ENCODE measurements around the gene ZNF320.
"Not testable (repeated sequence)": the region's sequence is repeated elsewhere in the genome, so short reads cannot be mapped to it uniquely, and the experiment has no call there.

ZNF320 gene

DNA sequence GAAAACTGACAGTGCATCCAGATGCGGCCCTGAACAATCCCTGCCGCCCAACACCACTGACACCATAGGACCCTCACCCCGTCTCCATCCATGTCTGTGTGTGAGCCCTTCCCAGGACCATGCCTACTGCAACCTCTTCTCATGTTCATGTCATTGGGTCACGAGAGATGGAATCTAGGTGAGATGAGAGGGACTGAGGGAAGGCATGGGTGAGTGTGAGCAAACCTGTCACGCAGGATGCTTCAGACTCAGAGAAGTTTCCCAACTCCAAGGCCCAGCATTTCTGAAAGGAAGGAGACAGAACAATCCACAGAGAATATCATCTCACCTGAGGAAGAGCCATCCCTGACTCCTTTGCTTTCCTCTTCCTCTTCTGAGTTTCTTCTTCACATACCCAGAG is 20.1 kb upstream of the ZNF320 start:
- DNase-seq, result no peak

DNA sequence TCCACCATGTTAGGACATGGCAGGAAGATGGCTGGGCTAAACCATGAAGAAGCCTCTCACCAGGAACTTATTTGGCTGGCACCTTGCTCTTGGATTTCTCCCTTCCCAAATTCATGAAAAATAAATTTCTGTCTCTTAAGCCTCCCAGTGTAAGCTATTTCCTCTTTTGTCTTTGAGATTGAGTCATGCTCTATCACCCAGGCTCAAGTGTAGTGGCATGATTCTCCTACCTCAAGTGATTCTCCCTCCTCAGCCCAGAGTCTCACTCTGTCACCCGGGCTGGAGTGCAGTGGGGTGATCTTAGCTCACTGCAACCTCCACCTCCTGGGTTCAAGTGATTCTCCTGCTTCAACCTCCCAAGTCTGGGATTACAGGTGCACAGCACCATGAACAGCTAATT is 13.2 kb upstream of the ZNF320 start:
- no peak for DNase-seq

DNA sequence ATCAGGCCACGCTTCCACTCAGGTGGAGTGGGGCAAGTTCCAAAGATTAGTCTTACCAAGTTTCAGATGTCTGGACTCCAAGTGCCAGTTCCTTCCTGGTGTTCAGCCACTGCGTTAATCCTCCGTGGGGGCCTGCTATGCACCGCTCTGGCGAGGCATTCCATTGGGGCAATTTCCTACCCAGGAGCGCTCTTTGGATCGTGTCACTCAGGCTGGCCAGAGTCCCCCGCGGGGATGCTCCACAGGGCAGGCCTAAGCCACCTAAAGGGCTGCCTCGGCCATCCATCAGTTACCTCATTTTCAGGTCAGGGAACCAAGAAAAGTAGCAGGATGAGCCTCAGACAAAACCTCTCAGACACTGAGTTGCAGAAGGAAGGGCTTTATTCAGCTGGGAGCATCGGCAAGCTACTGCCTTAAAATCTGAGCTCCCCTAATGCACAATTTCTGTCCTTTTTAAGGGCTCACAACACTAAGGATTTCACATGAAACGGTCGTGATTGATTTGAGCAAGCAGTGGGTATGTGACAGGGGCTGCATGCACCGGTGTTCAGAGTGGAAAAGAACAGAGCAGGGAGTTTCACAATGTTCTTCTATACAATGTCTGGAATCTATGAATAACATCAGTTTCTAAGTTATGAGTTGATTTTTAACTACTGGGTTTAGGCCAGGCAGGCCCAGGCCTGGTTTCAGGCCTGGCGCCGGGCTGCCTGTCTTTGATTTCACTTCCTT is 6.8 kb upstream of the ZNF320 start:
- DNase-seq, result not testable (repeated sequence)

DNA sequence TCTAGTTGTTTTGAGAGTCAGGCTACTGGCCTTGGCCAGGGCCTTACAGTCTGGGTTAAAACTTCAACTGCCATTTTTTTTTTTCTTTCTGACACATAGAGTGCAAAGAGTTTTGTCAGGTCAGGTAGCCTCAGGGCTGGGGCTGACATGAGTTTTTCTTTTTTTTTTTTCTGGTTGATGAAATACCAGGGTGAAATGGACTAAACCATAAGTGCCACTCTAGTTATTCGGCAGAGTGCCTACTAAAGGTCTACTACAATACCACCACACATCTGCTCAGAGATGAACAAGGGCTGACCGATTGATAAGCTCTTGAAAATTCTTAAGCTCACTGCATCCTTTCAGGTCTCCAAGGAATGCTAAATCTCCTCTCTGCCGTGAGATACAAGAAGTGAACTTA is 4.4 kb upstream of the ZNF320 start:
- no peak for DNase-seq

DNA sequence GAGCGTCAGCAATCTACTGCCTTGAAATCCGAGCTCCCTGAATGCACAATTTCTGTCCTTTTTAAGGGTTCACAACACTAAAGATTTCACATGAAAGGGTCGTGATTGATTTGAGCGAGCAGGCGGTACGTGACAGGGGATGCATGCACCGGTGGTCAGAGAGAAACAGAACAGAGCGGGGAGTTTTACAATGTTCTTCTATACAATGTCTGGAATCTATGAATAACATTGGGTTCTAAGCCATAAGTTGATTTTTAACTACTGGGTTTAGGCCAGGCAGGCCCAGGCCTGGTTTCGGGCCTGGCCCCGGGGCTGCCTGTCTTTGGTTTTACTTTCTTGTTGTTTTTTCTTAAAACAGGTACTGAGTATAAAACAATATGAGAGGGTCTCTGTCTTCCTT is 1.2 kb upstream of the ZNF320 start:
- not testable (repeated sequence) for DNase-seq

DNA sequence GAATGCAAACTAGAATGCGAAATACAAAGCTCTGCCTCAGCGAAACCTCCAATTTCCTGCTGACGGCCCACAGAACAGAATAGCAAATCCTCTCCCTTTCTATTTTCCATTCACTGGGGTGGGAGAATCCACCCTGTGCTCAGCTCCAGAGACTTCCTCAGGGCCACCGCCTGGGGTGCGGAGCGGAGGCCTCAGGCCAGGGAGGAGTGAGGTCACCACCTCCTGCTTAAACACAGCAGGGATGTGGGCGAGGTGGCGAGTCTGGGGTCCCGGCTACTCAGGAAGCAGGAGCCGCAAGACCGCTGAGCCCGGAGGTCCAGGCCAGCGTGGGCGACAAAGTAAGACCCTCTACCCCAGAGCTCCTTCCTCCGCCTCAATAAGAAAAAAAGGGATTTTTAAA is 666 bp upstream of the ZNF320 start:
- DNase-seq, result no peak

DNA sequence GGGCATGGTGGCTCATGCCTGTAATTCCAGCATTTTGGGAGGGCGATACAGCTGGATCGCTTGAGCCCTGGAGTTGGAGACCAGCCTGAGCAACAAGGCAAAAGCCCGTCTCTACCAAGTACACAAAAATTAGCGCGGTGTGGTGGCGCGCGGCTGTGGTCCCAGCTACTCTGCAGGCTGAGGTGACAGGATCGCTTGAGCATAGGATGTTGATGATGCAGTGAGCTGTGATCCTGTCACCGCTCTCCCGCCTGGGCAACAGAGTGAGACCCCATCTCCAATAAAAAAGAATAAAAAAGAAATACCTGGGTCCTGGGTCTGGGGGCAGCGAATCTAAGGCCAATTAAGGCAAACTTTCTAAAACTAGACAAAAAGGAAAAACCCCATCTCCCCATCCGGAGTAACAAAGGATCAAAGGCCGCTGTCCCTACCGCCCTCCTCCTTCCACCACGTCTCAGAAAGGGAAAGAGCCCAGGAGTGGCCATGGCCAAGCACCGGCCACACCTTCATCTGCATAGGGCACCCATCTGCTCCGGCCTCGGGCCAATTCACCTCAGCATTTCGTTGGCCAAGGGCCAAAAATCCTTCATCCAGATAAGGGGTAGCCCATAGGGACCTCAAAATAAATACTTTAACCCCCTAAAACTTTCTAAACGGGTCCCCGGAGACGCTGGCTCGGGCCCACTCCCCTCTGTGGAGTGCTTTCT is 851 bp downstream of the ZNF320 start:
- no peak for DNase-seq

DNA sequence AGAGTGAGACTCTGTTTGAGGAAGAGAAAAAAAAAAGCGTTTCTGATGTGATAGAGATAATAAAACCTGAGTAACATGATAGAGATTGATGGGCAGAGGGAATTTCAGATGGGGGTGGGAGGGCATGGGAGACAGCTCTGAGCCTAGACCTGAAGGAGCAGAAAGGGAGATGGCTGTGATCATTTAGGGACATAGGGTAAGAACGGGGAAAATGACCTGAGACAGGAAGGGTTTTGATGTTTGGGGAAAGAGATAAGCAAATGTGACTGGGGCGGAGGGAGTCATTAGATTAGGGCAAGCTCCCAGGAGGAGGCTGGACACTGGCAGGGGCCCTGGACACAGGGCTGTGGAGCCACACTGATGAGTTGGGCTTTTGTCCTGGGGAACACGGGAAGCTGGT is 6.1 kb downstream of the ZNF320 start:
- DNase-seq, result no peak

DNA sequence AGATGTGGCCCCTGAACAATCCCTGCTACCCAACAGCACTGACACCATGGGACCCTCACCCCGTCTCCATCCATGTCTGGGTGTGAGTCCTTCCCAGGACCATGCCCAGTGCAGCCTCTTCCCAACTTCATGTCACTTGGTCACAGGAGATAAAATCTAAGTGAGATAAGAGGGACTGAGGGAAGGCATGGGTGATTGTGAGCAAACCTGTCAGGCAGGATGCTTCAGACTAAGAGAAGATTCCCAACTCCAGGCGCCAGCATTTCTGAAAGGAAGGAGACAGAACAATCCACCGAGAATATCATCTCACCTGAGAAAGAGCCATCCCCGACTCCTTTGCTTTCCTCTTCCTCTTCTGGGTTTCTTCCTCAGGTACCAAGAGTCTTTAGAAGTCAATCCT is 7.5 kb downstream of the ZNF320 start:
- DNase-seq, result no peak

DNA sequence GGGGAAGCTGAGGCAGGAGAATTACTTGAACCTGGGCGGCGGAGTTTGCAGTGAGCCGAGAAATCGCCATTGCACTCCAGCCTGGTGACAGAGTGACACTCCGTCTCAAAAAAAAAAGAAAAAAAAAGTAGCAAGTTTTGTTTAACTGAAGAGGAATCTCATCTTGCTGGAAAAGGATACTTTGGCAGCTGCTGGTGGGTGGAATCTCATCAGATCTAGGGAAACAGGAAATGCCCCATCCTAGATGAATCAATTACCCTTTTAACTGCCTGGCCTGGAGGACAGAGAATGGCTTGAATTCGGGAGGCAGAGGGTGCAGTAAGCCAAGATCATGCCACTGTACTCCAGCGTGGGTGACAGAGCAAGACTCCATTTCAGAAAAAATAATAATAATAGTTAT is 8.4 kb downstream of the ZNF320 start:
- DNase-seq, result no peak

DNA sequence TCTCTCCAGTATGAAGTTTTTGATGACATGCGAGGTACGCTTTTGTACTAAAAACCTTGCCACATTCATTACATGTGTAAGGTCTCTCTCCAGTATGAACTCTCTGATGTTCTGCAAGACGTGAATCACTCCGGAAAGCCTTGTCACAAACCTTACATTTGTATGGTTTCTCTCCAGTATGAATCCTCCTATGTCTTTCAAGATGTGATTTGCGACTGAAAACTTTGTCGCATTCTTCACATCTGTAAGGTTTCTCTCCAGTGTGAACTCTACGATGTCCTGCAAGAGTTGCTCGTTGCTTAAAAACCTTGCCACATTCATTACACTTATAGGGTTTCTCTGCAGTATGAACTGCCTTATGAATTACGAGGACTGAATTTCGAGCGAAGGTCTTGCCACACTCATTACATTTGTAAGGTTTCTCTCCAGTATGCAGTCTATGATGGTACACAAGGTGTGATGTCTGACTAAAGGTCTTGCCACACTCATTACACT is 16.5 kb downstream of the ZNF320 start:
- DNase-seq, result no peak

DNA sequence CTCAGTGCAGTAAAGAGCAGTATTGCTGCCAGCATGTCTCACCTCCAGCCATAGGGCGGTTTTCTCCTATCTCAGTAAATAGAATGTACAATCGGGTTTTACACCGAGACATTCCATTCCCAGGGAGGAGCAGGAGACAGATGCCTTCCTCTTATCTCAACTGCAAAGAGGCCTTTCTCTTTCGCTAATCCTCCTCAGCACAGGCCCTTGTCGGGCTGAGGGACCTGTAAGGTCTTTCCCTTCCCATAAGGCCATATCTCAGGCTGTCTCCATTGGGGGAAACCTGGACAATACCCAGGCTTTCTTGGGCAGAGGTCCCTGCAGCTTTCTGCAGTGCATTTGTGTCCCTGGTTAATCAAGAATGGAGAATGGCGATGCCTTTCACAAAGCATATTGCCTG is 24.4 kb downstream of the ZNF320 start:
- not testable (repeated sequence) for DNase-seq

DNA sequence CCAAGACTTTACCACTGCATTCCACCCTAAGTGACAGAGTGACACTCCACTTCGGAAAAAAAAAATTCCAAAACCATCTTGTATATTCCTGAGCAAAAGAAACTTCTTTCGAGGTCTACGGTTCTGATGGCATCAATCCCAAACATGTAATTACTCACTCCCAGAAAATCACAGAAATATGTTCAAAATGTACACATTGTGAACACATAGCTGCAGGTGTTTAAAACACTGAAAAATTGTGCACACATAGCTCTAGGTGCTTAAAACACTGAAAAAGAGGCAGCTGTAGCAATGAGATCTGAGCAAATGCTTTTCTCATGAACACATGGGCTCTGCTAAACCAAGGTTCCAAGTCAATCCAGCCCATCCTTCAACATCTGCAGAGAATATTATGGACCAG is 26.0 kb downstream of the ZNF320 start:
- no peak for DNase-seq

DNA sequence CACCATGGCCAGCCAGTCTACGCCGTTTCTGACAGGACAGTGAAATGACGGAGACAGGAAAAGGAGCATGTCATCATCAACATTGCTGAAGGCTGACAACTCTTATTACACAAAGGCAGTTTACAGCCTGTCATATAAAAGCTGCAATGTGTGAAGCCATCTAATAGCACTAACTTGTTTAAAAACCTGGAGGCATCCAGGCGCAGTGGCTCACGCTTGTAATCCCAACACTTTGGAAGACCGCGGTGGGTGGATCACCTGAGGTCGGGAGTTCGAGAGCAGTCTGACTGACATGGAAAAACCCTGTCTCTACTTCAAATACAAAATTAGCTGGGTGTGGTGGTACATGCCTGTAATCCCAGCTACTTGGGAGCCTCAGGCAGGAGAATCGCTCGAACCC is 29.4 kb downstream of the ZNF320 start:
- DNase-seq, result not testable (repeated sequence)

DNA sequence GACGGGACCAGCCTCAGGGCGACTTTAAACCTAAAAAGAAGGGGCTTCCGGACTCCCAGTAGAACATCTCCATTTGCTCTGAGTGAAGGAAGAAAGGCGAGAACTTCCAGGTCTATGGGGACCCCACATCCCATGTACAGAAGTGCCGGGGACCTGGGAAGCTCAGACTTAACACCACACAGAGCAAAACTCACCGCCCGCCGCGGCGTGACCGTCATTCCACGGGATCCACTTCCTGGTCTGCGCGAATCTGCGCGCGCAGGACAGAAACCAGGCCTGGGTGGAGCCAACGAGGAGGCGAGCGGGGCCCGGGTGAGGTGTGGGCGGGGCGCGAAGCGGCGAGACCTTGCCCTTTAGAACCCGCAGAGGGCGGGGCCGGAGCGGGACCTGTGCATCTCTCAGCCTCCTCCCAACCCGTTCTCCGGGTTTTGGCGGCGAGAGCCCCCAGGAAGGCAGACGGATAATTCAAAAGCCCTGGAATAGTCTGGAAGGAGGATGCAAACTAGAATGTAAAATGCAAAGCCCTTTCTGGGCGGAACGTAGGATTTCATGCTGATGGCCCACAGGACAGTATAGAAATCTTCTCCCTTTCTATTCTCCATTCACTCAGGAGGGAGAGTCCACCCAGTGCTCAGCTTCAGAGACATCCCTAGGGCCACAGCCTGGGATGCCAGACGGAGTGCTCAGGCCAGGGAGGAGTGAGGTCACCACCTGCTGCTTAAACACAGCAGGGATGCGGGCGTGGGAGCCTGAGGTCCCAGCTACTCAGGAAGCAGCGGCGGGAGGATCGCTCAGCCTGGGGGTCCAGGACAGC is 39.9 kb downstream of the ZNF320 start, which contains the start of gene ZNF468:
ZNF468 (minus strand) TSS at position 242 of the 814 bp plus-strand sequence. CDS start 3,347 bp downstream, outside the sequence.
- DNase-seq, result peak; percentile 53

DNA sequence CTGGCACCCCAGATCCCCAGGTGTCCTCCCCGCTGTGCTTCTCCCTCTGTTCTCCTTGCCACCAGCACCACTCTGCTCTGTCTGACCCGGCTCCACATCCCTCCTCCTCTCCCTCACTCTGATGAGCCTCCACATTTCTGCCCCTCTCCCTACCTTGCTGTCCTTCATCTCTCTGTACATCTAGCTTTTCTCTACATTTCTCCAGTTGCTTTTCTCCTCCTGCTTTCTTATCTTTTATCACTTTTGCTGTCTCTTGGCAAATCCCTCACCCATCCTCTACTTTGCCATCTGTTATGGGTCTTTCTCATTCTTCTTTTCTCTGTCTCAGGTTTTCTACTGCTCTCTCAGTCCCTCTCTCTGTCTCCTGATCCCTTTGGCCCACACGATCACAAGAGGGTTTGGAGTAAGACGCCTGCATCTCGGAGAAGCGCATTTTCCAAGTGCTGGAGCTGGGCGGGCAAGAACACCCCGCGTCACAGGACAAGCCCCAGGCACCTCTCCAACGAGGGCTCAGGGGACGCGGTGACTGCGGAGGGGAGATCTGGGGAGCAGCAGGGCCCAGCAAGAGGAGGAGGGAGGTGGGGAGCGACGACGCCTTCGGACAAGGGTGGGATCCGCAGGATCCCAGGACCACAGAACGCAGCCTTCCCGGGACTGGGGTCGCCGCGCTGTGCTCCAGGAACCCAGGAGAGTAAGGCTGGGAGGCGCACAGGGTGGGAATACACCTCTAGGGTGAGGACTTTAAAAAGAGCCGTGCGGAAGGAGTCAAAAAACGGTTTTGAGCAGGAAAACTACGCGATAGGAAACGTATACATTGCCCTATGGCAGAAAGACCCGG is 40.7 kb downstream of the ZNF320 start:
- DNase-seq, result not testable (repeated sequence)

Measured in kidney glomerular epithelial cell (primary cell).